HG02884 (cell line): Measurements from ENCODE around the gene IZUMO4.
"Not testable (repeated sequence)": the region's sequence is repeated elsewhere in the genome, so short reads cannot be mapped to it uniquely, and the experiment has no call there.

Source experiments
- ATAC-seq: cut with Tn5 transposase; IDR thresholded peaks from one replicate; pipeline ENCODE4 v1.9.1; 2021; ENCODE audit warnings: mild to moderate bottlenecking, moderate library complexity; ENCODE audit not compliant: unreplicated experiment

The IZUMO4 gene

GRCh38 chr19:2080336-2080988 is 16.3 kb upstream of the IZUMO4 start:
- no peak for ATAC-seq

GRCh38 chr19:2081873-2082810 is 14.6 kb upstream of the IZUMO4 start:
- ATAC-seq = no peak

- ATAC-seq = no peak
These were observed 13.4 kb upstream of the IZUMO4 start for GRCh38 chr19:2083174-2083854.

DNA sequence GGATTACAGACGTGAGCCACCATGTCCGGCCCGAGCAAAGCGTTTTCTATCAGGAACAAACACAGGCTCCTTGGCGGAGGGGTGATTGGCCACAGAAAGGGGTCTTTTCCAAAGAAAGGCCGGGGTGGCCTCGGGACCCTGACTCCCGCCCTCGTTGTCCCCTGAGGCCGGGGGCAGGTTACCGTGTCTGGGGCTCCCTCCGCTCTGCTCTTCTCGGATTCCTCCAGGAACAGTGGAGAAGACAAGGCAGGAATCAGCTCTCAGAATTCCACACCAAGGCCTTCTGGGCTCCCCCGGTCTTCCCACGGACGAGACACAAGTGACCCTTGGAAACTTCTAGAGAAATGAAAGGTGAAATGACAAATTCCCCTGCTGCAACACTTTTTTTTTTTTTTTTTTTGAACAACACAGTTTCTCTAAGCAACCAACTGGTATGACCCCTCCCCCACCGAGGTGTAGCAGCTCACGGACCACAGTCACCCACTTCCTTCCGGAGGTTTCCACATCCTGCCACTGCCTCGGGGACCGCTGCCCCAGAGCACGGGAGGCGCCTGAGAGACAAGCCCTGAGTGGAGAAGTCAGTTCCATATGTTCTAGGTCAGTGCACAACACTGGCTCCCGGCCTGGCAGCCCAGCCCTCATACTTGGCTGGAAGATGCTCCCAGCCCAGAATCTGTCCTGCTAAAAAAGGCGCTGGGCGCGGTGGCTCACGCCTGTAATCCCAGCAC is 11.6 kb upstream of the IZUMO4 start:
- peak; percentile 32 for ATAC-seq

DNA sequence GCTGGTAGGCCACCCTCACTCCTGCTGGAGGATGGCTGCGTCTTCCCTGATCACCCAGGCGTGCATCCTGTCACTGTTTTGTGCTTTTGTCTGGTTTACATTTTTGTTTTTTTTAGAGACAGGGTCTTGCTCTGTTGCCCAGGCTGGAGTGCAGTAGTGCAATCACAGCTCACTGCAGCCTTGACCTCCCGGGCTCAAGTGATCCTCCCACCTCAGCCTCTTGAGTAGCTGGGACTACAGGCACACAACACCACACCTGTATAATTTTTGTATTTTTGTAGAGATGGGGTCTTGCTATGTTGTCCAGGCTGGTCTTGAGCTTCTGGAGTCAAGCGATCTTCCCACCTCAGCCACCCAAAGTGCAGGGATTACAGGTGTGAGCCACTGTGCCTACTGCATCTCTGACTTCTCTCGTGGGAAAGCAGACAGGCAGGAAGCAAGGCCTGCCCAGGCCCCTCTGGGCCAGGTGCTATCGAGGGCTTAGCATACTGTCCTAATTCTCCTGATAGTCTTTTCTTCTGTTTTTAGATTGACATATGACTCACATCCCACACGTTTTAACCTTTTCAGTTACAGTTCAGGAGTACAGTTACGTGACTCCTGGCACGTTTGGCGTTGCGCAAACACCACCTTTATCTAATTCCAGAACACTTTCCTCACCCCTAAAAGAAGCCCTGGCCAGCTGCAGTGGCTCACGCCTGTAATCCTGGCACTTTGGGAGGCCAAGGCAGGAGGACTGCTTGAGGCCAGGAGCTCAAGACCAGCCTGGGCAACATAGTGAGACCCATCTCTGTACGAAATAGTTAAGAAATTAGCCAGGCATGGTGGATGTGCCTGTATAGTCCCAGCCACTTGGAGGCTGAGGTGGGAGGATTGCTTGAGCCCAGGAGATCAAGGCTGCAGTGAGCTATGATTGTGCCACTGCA is 9.8 kb upstream of the IZUMO4 start:
- not testable (repeated sequence) for ATAC-seq

DNA sequence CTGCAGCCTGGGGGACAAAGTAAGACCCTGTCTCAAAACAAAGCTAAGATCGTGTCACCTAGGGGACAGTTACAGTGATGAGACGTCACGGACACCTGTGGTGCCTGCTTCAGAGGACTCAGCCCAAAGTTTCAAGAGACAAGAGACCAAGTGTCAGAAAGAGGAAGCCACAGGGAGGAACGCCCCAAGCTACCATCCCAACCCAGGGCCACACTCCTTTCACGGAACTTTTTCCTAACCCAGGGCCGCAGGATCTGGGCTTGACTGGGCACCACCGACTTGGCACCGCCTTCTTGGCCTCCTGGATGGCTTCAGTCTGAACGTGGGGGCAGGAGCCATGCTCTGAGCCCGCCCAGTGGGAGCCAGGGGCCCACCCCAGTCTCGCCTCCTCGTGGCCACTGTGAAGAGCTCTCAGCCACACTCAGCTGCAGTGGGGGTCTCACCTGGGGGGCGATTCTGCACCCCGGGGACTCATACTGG is 9.1 kb upstream of the IZUMO4 start:
- ATAC-seq = no peak

GRCh38 chr19:2089001-2089711 is 7.6 kb upstream of the IZUMO4 start:
- ATAC-seq = no peak

DNA sequence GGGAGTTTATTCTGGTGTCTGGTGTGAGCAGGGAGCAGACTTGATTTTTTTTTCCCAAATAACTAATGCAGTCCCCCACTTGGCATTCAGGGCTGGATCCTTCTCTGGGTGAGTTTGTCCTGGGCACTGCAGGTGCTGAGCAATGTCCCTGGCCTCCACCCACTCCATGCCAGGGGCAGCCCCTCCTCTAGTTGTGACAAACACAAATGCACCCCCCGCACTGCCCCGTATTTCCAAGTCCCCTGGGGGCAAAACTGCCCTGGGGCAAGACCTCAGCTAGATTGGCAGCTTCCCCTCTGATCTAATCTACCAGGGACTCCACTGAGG is 7.0 kb upstream of the IZUMO4 start:
- no peak for ATAC-seq

DNA sequence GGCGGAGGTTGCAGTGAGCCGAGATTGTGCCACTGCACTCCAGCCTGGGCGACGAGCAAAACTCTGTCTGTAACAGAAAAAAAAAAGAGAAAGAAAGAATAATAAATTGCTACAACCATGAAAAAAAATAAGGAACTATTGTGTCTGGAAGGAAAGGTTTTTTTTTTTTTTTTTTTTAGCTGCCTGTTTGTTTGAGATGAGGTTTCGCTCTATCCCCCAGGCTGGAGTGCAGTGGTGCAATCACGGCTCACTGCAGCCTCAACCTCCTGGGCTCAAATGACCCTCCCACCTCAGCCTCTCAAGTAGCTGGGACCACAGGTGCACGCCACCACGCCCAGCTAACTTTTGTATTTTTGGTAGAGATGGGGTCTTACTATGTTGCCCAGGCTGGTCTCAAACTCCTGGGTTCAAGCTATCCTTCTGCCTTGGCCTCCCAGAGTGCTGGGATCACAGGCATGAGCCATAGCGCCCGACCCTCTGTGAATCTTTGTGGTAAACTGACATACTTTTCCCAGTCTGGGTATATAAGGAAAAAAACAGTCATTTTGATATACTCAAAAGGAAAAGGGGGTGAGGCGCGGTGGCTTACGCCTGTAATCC is 4.7 kb upstream of the IZUMO4 start:
- not testable (repeated sequence) for ATAC-seq

GRCh38 chr19:2096034-2096479 is 658 bp upstream of the IZUMO4 start, which contains the start of gene MOB3A:
Gene MOB3A (minus strand): TSS chr19:2096326. CDS start chr19:2078560, 17,766 bp downstream.
- ATAC-seq = peak; percentile 21

- ATAC-seq = no peak
These were observed 629 bp downstream of the IZUMO4 start for GRCh38 chr19:2097203-2097885.

- ATAC-seq = no peak
These were observed 1.2 kb downstream of the IZUMO4 start for GRCh38 chr19:2097886-2098327.

GRCh38 chr19:2099054-2099501 is 2.4 kb downstream of the IZUMO4 start:
- ATAC-seq = no peak

DNA sequence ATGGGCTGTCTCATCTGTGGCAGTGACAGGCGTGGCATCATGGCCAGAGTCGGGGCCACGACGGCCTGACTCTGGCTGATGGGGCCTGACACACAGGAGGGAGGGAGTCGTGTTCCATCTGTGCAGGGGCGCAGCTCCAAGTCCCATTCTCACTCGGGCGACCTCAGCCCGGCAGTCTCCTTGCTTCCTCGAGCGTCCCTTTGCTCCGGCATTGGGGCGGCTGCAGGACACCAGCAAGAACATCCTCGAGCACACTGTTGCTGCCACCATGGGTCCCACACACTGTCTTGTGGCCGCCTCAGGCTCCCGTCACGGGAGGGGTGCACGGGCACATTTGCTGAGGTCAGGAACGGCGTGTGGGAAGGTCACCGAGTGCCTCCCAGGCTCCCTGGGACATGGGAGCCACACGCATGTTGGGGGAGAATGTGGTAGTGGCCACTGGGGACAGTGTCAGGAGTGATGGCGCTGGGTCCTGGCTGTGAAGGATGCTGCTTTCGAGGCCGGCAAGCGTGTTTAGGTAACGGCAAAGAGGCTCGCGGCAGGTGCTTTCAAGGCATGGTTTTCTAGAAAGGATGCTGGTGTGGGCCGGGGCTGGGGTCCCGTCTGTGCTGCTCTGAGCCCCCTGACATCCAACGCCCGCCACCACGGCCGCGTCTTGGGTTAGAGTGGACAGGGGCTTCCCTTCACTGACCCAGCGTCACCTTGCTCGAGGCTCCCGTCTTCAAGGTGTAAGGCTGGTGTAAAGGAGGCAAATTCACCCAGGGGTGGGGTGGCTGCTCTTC is 3.4 kb downstream of the IZUMO4 start:
- ATAC-seq = no peak

DNA sequence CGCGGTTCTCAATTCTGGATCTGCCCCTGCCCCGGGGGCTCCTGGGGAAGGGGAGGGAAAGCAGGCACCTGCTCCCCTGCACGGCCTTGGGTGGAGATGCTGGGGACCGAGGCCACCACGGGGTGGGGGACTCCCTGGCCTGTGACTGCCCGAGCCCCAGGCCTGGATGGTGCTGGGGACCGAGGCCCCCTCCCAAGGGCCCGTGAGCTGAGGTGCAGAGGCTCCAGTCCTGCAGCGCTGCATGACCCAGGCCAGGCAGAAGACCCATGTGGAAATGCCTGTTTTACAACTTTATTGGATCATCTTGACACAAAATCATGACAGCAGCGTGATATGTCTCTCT is 4.0 kb downstream of the IZUMO4 start:
- no peak for ATAC-seq

- no peak for ATAC-seq
These were observed 5.0 kb downstream of the IZUMO4 start for GRCh38 chr19:2101417-2102335.
